Measurements from ENCODE around the gene SLC66A1.

DNA sequence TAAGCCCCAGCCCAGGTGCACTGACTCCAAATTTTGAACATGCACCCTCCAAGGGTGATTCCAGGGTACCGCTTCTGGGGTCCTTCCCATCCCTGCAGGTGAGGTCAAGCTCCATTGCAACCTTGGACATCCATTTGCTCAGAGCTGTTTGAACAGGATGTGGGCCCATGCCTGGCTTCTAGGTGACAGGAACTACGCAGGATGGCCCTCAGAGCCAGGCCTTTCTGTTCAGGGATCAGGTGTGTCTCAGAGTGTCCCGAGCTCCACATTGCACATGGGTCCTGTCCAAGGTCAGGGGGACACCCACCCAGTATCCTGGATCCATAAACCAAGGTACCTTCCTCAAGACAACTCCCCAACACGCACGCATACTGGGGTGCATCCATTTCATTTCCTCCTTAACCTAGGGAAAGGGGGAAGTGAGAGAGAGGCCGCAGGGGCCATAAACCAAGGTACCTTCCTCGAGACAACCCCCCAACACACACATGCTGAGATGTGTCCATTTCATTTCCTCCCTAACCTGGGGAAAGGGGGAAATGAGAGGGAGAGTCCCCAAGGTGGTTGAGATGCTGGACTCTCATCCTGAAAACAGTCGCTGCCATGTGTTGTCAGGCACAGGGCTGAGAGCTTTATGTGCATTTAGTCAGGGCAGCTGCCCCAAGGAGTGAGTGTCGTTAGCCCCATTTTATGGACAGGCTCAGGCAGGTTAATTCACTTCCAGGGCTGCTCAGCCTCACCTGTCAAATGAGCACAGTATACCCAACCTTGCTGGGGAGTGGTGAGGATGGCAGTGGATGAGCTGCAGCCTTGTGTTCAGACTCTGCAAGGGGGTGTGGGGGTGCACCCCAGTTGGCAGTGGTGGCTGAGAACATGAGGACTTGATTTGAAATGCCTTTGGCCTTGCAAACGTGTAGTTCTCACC lies 2.1 kb downstream of the SLC66A1 start:
- TF ChIP-seq, protein P1, sequence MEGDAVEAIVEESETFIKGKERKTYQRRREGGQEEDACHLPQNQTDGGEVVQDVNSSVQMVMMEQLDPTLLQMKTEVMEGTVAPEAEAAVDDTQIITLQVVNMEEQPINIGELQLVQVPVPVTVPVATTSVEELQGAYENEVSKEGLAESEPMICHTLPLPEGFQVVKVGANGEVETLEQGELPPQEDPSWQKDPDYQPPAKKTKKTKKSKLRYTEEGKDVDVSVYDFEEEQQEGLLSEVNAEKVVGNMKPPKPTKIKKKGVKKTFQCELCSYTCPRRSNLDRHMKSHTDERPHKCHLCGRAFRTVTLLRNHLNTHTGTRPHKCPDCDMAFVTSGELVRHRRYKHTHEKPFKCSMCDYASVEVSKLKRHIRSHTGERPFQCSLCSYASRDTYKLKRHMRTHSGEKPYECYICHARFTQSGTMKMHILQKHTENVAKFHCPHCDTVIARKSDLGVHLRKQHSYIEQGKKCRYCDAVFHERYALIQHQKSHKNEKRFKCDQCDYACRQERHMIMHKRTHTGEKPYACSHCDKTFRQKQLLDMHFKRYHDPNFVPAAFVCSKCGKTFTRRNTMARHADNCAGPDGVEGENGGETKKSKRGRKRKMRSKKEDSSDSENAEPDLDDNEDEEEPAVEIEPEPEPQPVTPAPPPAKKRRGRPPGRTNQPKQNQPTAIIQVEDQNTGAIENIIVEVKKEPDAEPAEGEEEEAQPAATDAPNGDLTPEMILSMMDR (IDR thresholded peaks at IDR 0.05; ENCODE audit: low read depth, low read length), result no peak
- TF ChIP-seq MYC (IDR thresholded peaks at IDR 0.05; ENCODE audit: low read depth, low read length), result no peak
- TF ChIP-seq, protein P2, sequence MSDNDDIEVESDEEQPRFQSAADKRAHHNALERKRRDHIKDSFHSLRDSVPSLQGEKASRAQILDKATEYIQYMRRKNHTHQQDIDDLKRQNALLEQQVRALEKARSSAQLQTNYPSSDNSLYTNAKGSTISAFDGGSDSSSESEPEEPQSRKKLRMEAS (IDR thresholded peaks at IDR 0.05; ENCODE audit: low read depth, low read length), result no peak

Measured in NB4 (cell line).